HepG2 (cell line): ENCODE measurements around the gene CDC42EP1. TPM values are rescaled to one million over a fixed set of nuclear protein-coding genes. Genes with fewer than 3 reads are reported as not detected.

Source experiments
- AKAP8 ChIP-seq: sonication (generic); formaldehyde crosslinking; IDR thresholded peaks from 2 replicates; pipeline ENCODE4 v1.5.1; 2020; ENCODE audit warnings: mild to moderate bottlenecking, missing genetic modification reagents
- CSRNP2 ChIP-seq: sonication (generic); formaldehyde crosslinking; conservative IDR thresholded peaks from 2 replicates; pipeline ENCODE4 v1.8.0; 2022; ENCODE audit warnings: low read depth, missing genetic modification reagents
- ESRRA ChIP-seq: sonication (generic); formaldehyde crosslinking; IDR thresholded peaks from 2 replicates; pipeline ENCODE4 v1.5.1; 2020; ENCODE audit warnings: mild to moderate bottlenecking, low read depth, missing genetic modification reagents
- HNF1B ChIP-seq: sonication (generic); formaldehyde crosslinking; IDR thresholded peaks from 2 replicates; pipeline ENCODE4 v1.5.1; 2020; ENCODE audit warnings: mild to moderate bottlenecking, moderate library complexity, missing genetic modification reagents
- KDM5A ChIP-seq: fragments of 200-600 bp; sonication (generic); IDR thresholded peaks from 2 replicates; pipeline ENCODE4 v1.7.0; 2018; ENCODE audit warnings: antibody characterized with exemption, mild to moderate bottlenecking, low read length, borderline replicate concordance
- PHF5A ChIP-seq: IDR thresholded peaks from one replicate; pipeline ENCODE4 v1.6.1; 2018; ENCODE audit warnings: low read depth, missing genetic modification reagents; ENCODE audit not compliant: unreplicated experiment
- PLRG1 ChIP-seq: fragments of 450-650 bp; conservative IDR thresholded peaks from 2 replicates; pipeline ENCODE4 v1.6.1; 2016
- ZBTB38 ChIP-seq: sonication (generic); formaldehyde crosslinking; IDR thresholded peaks from 2 replicates; pipeline ENCODE4 v1.5.1; 2020; ENCODE audit warnings: mild to moderate bottlenecking, missing genetic modification reagents
- ZFP62 ChIP-seq: sonication (generic); formaldehyde crosslinking; IDR thresholded peaks from 2 replicates; pipeline ENCODE4 v1.4.0; 2020; ENCODE audit warnings: missing genetic modification reagents
- ZNF687 ChIP-seq: sonication (generic); formaldehyde crosslinking; IDR thresholded peaks from 2 replicates; pipeline ENCODE4 v1.5.1; 2020; ENCODE audit warnings: mild to moderate bottlenecking, missing genetic modification reagents, moderate library complexity
- polyA plus RNA-seq, 8 experiments: library from polyadenylated mRNA; depleted of rRNA in 3 of 8; stranded (reverse) in 7 of 8; unstranded in 1 of 8; fragments of >200 nt; fragmentation: Illumina TruSeq in 4 of 8; extraction: Trizol in 4 of 8; gene quantifications; 2 replicates each; pipeline versions ENCODE4 v1.2.1 to v1.2.3, GENCODE V29; 2011 to 2016; ENCODE audit warnings: low read depth in 4 of 8, missing spikeins in 1 of 8, mixed read lengths in 1 of 8; ENCODE audit not compliant: insufficient read depth in 1 of 8
- total RNA-seq, 5 experiments: library from RNA; depleted of rRNA; stranded (reverse); fragments of >200 nt; fragmentation: Illumina TruSeq; extraction: Trizol; gene quantifications; 2 replicates each; pipeline ENCODE4 v1.2.3, GENCODE V29; 2016; ENCODE audit warnings: low read depth in 1 of 5

Gene CDC42EP1
- total and polyA plus RNA-seq, 2 of the 13 experiments (the other 11 are each of a cell fraction or from before 2014, with no cell fraction given), result 17.1 to 29.5 TPM

- TF ChIP-seq CSRNP2 (CRISPR knock-in tag) (no peak), PLRG1 (no peak), ZFP62 (CRISPR knock-in tag) (no peak), KDM5A (no peak), HNF1B (CRISPR knock-in tag) (0 out of 2 replicates have a peak, but pooled peaks have one; percentile 9), PHF5A (CRISPR knock-in tag) (no peak), ESRRA (CRISPR knock-in tag) (peak; percentile 64; the same call in 1 of the 2 replicates), ZNF687 (peak; percentile 70), ZBTB38 (peak; percentile 67; the same call in 1 of the 2 replicates), AKAP8 (CRISPR knock-in tag) (peak; percentile 91)
Observed at GRCh38 chr22:37514526-37515051, 45.7 kb upstream of the CDC42EP1 start (continued).
